Measurements from ENCODE around the gene P2RY6. TPM values are rescaled to one million over a fixed set of nuclear protein-coding genes. Genes with fewer than 3 reads are reported as not detected.

P2RY6 gene
- total RNA-seq, 1 donor from 2014 or later = 0.74 TPM

- no peak for DNase-seq (ENCODE audit: low spot score)
- peaks cover 9% of the 10 kb centered on the region for H3K27me3 Mint-ChIP-seq (ENCODE audit: unreplicated experiment)
Measured at GRCh38 chr11:73274722-73275380, 2.7 kb downstream of the P2RY6 start.

DNA sequence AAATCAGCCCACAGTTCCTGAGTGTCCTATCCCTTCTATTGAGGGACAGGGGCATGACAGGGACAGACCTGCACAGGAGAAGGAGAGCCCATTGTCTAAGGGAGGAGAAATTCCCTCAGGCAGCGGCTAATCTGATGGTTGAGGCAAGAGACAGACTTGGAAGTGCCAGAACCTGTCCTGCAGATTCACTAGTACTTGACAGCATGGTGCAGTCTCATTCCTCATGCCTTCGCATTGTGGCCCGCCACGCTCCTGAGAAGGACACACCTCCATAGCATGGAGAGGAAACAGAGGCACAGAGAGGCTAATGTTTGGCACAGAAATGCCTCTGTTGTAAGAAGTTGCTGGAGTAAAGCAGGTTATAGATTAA lies 3.2 kb downstream of the P2RY6 start:
- Mint-ChIP-seq H3K27me3 (ENCODE audit: unreplicated experiment) (peaks cover 7% of the 10 kb centered on the region), H3K27ac (ENCODE audit: unreplicated experiment) (no peak overlapping the region), H3K4me3 (ENCODE audit: unreplicated experiment) (no peak overlapping the region), H3K9me3 (ENCODE audit: unreplicated experiment) (no peaks in the 10 kb centered on the region), H3K4me1 (ENCODE audit: unreplicated experiment) (peaks cover 8% of the 10 kb centered on the region), H3K36me3 (ENCODE audit: low read depth, unreplicated experiment) (no peaks in the 10 kb centered on the region)
- TF ChIP-seq, protein P1, sequence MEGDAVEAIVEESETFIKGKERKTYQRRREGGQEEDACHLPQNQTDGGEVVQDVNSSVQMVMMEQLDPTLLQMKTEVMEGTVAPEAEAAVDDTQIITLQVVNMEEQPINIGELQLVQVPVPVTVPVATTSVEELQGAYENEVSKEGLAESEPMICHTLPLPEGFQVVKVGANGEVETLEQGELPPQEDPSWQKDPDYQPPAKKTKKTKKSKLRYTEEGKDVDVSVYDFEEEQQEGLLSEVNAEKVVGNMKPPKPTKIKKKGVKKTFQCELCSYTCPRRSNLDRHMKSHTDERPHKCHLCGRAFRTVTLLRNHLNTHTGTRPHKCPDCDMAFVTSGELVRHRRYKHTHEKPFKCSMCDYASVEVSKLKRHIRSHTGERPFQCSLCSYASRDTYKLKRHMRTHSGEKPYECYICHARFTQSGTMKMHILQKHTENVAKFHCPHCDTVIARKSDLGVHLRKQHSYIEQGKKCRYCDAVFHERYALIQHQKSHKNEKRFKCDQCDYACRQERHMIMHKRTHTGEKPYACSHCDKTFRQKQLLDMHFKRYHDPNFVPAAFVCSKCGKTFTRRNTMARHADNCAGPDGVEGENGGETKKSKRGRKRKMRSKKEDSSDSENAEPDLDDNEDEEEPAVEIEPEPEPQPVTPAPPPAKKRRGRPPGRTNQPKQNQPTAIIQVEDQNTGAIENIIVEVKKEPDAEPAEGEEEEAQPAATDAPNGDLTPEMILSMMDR (IDR thresholded peaks at IDR 0.05; ENCODE audit: unreplicated experiment) = no peak
- no peak for DNase-seq (ENCODE audit: low spot score)

More at GRCh38 chr11:73274722-73275380, 2.7 kb downstream of the P2RY6 start:
- no peaks in the 10 kb centered on the region for H3K36me3 Mint-ChIP-seq (ENCODE audit: low read depth, unreplicated experiment)
- H3K4me3 Mint-ChIP-seq (ENCODE audit: unreplicated experiment) = no peak overlapping the region
- no peaks in the 10 kb centered on the region for H3K9me3 Mint-ChIP-seq (ENCODE audit: unreplicated experiment)
- peaks cover 12% of the 10 kb centered on the region for H3K4me1 Mint-ChIP-seq (ENCODE audit: unreplicated experiment)
- TF ChIP-seq, protein P1 (IDR thresholded peaks at IDR 0.05; ENCODE audit: unreplicated experiment) = no peak
- H3K27ac Mint-ChIP-seq (ENCODE audit: unreplicated experiment) = no peak overlapping the region

GRCh38 chr11:73277467-73277866 lies 5.3 kb downstream of the P2RY6 start:
- H3K4me1 Mint-ChIP-seq (ENCODE audit: unreplicated experiment) = no peaks in the 10 kb centered on the region
- H3K27ac Mint-ChIP-seq (ENCODE audit: unreplicated experiment) = no peak overlapping the region
- TF ChIP-seq, protein P1 (IDR thresholded peaks at IDR 0.05; ENCODE audit: unreplicated experiment) = no peak
- H3K36me3 Mint-ChIP-seq (ENCODE audit: low read depth, unreplicated experiment) = no peaks in the 10 kb centered on the region
- no peaks in the 10 kb centered on the region for H3K9me3 Mint-ChIP-seq (ENCODE audit: unreplicated experiment)
- DNase-seq (ENCODE audit: low spot score) = no peak
- H3K27me3 Mint-ChIP-seq (ENCODE audit: unreplicated experiment) = peaks cover 16% of the 10 kb centered on the region
- no peak overlapping the region for H3K4me3 Mint-ChIP-seq (ENCODE audit: unreplicated experiment)

- DNase-seq (ENCODE audit: low spot score) = no peak
- H3K27me3 Mint-ChIP-seq (ENCODE audit: unreplicated experiment) = peaks cover 18% of the 10 kb centered on the region
- no peaks in the 10 kb centered on the region for H3K4me1 Mint-ChIP-seq (ENCODE audit: unreplicated experiment)
- H3K27ac Mint-ChIP-seq (ENCODE audit: unreplicated experiment) = no peak overlapping the region
- TF ChIP-seq, protein P1 (IDR thresholded peaks at IDR 0.05; ENCODE audit: unreplicated experiment) = no peak
- H3K36me3 Mint-ChIP-seq (ENCODE audit: low read depth, unreplicated experiment) = no peaks in the 10 kb centered on the region
- no peak overlapping the region for H3K4me3 Mint-ChIP-seq (ENCODE audit: unreplicated experiment)
- no peaks in the 10 kb centered on the region for H3K9me3 Mint-ChIP-seq (ENCODE audit: unreplicated experiment)
Measured at GRCh38 chr11:73280626-73281025, 8.5 kb downstream of the P2RY6 start.

DNA sequence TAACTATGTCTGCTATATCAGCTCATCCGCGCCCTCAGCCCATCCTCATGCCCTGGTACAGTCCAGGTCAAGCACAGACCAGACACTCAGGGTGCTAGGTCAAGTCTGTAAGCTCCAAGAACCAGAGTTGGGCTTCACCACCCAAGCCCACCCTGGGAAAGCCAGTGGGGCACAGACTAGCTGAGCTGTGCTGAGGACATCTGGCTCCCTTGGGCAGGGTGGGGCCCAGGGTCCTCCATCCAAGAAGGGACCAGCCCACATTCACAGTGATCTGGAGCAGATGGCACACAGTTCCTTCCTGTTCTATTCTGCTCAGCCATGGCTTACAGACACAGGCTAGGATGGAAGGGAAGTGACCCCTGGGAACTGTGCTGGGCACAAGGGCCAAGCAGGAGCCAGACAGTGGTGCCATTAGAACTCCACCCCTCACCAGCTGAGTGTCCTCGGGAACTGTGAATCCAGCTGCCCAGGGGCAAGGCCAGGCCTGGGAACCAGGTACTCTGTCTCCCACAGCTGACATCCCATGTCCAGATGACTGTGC lies 9.1 kb downstream of the P2RY6 start:
- H3K36me3 Mint-ChIP-seq (ENCODE audit: low read depth, unreplicated experiment) = no peaks in the 10 kb centered on the region
- H3K4me1 Mint-ChIP-seq (ENCODE audit: unreplicated experiment) = no peaks in the 10 kb centered on the region
- H3K9me3 Mint-ChIP-seq (ENCODE audit: unreplicated experiment) = no peaks in the 10 kb centered on the region
- H3K27me3 Mint-ChIP-seq (ENCODE audit: unreplicated experiment) = peaks cover 20% of the 10 kb centered on the region
- H3K27ac Mint-ChIP-seq (ENCODE audit: unreplicated experiment) = no peak overlapping the region
- no peak overlapping the region for H3K4me3 Mint-ChIP-seq (ENCODE audit: unreplicated experiment)
- no peak for DNase-seq (ENCODE audit: low spot score)
- TF ChIP-seq, protein P1 (IDR thresholded peaks at IDR 0.05; ENCODE audit: unreplicated experiment) = no peak
